Kidney epithelial cell (primary cell): ENCODE data around the gene CNPY2. TPM values are rescaled to one million over a fixed set of nuclear protein-coding genes. Genes with fewer than 3 reads are reported as not detected.
"Not testable (repeated sequence)": the region's sequence is repeated elsewhere in the genome, so short reads cannot be mapped to it uniquely, and the experiment has no call there.

Source experiments
- DNase-seq: peaks from one replicate; pipeline ENCODE4 v3.0.0-alpha.2; 2010; ENCODE audit warnings: low read depth
- H3K27me3 ChIP-seq: 2 replicates; pipeline ENCODE4 v1.6.0; 2011; ENCODE audit warnings: low read length; ENCODE audit not compliant: control insufficient read depth, insufficient read depth
- H3K36me3 ChIP-seq: 2 replicates; pipeline ENCODE4 v1.5.1; 2011; ENCODE audit warnings: low read length; ENCODE audit not compliant: control insufficient read depth, insufficient read depth
- H3K4me3 ChIP-seq: 2 replicates; pipeline ENCODE4 v1.5.1; 2011; ENCODE audit warnings: low read depth, mild to moderate bottlenecking, control low read depth, low read length
- total RNA-seq: library from RNA; depleted of rRNA; stranded (reverse); fragments of >200 nt; gene quantifications from 2 replicates; pipeline ENCODE4 v1.2.3, GENCODE V29; 2015
- TF ChIP-seq, protein P1 (sequence below): IDR thresholded peaks from 2 replicates; pipeline ENCODE4 v1.5.1; 2011; ENCODE audit warnings: mild to moderate bottlenecking, moderate library complexity, low read length, control low read depth, inconsistent platforms; ENCODE audit not compliant: insufficient read depth, poor library complexity, severe bottlenecking

The CNPY2 gene
- total RNA-seq, 1 donor from 2014 or later = 150 TPM

DNA sequence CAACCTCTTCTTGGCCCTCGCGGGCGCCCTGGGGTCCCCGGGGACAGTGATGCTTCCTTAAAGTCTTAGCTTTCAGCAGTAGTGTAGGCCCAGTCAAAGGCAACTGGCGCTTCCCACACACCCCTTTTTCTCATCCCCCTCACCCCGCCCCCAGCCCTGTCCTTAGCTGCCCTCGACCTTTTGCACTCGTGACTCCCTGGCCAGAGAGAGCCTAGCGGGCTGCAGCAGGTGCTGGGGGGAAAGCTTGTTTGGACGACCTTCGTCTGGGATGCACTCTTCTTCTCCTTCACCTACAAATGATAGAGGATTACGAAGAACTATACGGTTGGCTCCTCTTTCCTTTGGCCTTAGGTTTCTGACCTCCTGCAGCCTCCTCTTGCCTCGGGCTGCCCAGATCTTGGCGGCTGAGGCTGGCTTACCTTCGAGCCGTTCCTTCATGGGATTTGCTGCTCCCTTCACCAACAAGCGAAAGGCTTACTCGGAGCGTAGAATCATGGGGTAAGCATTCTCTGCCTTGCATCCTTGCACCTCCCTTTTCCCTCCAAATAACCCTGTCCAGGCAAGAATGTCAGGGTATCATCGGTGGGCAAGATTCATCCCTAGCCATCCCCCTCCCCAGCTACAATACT, 48.2 kb downstream of the CNPY2 start:
- H3K4me3 ChIP-seq = peak overlapping the region; percentile 67
- TF ChIP-seq, protein P1, sequence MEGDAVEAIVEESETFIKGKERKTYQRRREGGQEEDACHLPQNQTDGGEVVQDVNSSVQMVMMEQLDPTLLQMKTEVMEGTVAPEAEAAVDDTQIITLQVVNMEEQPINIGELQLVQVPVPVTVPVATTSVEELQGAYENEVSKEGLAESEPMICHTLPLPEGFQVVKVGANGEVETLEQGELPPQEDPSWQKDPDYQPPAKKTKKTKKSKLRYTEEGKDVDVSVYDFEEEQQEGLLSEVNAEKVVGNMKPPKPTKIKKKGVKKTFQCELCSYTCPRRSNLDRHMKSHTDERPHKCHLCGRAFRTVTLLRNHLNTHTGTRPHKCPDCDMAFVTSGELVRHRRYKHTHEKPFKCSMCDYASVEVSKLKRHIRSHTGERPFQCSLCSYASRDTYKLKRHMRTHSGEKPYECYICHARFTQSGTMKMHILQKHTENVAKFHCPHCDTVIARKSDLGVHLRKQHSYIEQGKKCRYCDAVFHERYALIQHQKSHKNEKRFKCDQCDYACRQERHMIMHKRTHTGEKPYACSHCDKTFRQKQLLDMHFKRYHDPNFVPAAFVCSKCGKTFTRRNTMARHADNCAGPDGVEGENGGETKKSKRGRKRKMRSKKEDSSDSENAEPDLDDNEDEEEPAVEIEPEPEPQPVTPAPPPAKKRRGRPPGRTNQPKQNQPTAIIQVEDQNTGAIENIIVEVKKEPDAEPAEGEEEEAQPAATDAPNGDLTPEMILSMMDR = no peak
- no peaks in the 10 kb centered on the region for H3K27me3 ChIP-seq
- DNase-seq = no peak
- H3K36me3 ChIP-seq = no peaks in the 10 kb centered on the region

- H3K36me3 ChIP-seq = no peaks in the 10 kb centered on the region
- no peaks in the 10 kb centered on the region for H3K27me3 ChIP-seq
- TF ChIP-seq, protein P1 = peak; percentile 80
- peak; percentile 53 for DNase-seq
- H3K4me3 ChIP-seq = peak within 1 kb of the TSS; percentile 67
Measured at GRCh38 chr12:56266693-56267442, 48.9 kb downstream of the CNPY2 start, which contains the start of gene COQ10A. COQ10A (plus strand) TSS chr12:56266942; CDS start chr12:56267119, 177 bp downstream.

- H3K4me3 ChIP-seq = peak overlapping the region; percentile 67
- H3K36me3 ChIP-seq, H3K27me3 ChIP-seq, DNase-seq: not testable (repeated sequence)
Measured at GRCh38 chr12:56266068-56266692, 49.6 kb downstream of the CNPY2 start.

DNA sequence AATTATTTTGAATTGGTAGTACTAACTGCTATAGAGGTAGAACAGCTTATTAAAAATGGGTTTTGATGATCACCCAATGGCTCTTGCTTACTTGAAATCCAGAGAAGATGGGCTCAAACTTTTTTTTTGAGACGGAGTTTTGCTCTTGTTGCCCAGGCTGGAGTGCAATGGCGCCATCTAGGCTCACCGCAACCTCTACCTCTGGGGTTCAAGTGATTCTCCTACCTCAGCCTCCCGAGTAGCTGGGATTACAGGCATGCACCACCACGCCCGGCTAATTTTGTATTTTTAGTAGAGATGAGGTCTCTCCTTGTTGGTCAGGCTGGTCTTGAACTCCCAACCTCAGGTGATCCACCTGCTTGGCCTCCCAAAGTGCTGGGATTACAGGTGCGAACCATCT, 52.8 kb downstream of the CNPY2 start:
- H3K27me3 ChIP-seq, DNase-seq, H3K36me3 ChIP-seq, H3K4me3 ChIP-seq: not testable (repeated sequence)

DNA sequence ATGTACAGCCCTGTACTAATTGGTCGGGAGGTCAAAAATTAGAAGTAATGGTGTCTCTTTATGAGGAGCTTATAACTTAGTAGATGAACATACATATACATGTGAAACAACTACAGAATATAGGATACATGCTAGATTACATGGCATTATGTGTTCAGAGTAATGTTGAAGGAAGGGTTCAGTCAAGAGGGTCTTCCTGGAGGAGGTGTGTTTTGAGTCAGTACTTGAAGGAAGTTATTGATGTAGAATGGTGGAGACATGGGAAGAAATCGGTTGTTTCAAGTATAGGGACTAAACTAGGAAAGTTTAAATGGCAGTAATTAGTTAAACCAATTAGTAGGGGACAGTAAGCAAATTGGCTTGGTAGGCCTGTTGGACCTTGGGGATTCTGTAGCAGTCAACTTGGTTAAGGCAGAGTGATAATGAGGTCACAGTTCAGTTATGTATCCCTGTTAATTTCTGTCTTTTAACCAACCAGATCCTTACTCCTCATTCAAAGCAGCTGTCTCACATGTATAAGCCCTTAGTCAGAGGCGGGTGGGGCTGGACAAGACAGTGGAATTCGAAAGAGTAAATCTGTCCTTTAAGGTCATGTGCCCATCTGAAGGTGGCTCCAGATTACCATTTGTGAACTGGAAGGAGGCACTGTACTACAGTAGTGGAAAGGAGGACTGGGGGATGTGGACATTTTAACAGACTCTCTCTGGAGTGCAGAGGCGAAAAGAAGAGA, 54.1 kb downstream of the CNPY2 start:
- Histone ChIP-seq H3K4me3 (no peak overlapping the region), H3K27me3 (no peaks in the 10 kb centered on the region), H3K36me3 (no peaks in the 10 kb centered on the region)
- TF ChIP-seq, protein P1 = no peak
- peak; percentile 69 for DNase-seq

DNA sequence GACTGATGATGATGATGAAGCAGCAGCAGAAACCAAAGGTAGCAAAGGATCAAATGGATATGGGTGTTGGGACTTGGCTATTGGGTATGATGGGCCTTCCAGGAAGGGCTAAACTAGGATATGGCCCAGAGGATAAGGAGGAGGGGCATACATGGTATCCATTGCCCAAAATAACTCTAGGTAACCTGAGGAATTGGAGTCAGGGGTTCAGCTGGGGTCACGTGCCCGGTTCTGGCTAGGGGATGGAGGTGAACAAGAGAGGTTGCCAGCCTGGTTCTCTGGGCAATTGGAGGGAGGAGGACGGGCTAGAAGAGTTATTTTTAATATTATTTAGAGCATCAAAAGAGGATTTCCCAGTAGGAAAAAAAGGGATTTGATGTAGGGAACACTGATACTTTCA, 54.9 kb downstream of the CNPY2 start:
- Histone ChIP-seq H3K27me3 (no peaks in the 10 kb centered on the region), H3K36me3 (no peaks in the 10 kb centered on the region), H3K4me3 (no peak overlapping the region)
- TF ChIP-seq, protein P1 = no peak
- no peak for DNase-seq
